Measurements from ENCODE around the gene LYRM4. TPM values are rescaled to one million over a fixed set of nuclear protein-coding genes. Genes with fewer than 3 reads are reported as not detected.

Gene LYRM4
- total and polyA plus RNA-seq, 8 donors, result 8.7 to 14.9 (median 12.6) TPM

DNA sequence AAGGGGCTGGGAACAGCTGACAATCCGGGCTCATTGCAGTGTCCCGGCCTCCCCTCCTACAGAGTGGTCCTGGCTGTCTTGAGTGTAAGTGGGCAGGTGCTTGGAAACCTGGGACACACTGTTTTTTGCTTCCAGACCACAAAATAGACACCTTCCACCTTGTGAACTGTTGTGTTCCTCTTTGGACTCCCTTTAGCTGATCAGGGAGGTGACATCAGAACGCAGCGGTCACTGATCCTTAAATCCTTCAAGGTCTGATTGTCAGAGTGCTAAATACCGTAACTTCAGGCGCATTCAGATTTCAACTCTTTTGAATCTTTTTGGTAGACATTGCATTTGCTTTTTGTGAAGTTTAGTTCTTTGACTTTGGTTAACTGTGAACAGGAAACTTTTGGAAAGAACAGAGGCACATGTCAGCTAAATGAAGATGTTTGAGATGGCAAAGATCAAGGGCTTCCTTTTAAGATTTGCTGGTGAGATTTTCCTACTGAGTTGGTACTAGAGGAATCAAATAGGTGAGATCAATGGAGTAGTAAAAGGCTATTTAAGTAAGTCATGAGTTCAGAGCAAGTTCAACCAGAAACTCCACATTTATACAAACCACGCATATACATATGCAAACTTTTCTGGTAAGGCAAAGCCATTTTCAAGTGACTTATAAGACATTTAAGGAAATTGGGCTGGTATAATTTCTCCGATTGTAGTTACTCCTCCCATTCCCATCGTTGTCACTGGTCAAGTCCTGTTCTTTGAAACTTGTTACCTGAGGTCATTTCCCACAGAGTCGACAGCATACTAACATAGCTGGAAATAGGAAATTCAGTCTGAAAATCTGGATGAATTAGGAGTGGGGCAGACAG, 169.3 kb downstream of the LYRM4 start:
- 79 to 90% methylated on average over 10 of the region's 10 CpGs for WGBS, 2 donors
- intact Hi-C loops (cut with DNase I), result no loop called here
- H3K4me3 ChIP-seq, result no peak overlapping the region

DNA sequence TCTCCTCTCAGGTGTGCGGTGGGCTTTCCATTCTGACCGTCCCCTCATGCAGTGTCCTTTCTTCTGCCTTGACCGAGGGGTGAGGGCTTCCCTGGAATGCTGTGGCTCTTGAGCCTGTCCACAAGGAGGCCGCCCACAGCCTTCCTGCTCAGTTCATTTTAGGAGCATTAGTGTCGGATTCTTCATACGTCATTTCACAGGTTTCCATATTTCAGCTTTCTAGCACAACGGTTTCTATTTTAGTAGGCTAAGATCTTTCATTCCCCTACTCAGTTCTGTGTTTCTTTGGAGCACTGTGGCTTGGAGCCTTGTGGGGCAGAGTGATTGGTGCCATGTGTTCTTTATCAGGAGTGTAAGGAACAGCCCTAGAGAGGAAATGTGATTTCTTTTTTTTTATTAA, 170.1 kb downstream of the LYRM4 start:
- DNase-seq, result no peak
- Histone ChIP-seq H3K36me3 (no peaks in the 10 kb centered on the region), H3K27ac (no peak overlapping the region), H3K27me3 (peaks cover 0 to 4% (median 0%) of the 10 kb centered on the region in 4 donors), H3K4me1 (peaks cover 0 to 3% (median 0%) of the 10 kb centered on the region in 3 donors), H3K4me3 (no peak overlapping the region), H3K9me3 (no peaks in the 10 kb centered on the region)
- WGBS, 2 donors, result 77 to 80% methylated on average over 7 of the region's 7 CpGs
- no peak for ATAC-seq
- TF ChIP-seq, protein P1, sequence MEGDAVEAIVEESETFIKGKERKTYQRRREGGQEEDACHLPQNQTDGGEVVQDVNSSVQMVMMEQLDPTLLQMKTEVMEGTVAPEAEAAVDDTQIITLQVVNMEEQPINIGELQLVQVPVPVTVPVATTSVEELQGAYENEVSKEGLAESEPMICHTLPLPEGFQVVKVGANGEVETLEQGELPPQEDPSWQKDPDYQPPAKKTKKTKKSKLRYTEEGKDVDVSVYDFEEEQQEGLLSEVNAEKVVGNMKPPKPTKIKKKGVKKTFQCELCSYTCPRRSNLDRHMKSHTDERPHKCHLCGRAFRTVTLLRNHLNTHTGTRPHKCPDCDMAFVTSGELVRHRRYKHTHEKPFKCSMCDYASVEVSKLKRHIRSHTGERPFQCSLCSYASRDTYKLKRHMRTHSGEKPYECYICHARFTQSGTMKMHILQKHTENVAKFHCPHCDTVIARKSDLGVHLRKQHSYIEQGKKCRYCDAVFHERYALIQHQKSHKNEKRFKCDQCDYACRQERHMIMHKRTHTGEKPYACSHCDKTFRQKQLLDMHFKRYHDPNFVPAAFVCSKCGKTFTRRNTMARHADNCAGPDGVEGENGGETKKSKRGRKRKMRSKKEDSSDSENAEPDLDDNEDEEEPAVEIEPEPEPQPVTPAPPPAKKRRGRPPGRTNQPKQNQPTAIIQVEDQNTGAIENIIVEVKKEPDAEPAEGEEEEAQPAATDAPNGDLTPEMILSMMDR (IDR thresholded peaks at IDR 0.05), result no peak
- no peak for FAIRE-seq
- intact Hi-C loops (cut with DNase I), result no loop called here

More for the DNA sequence above, 169.3 kb downstream of the LYRM4 start:
- FAIRE-seq (no peak), DNase-seq (no peak), ATAC-seq (no peak)
- no peaks in the 10 kb centered on the region for H3K36me3 ChIP-seq
- H3K9me3 ChIP-seq, result no peaks in the 10 kb centered on the region
- TF ChIP-seq, protein P1 (IDR thresholded peaks at IDR 0.05), result no peak
- no peak overlapping the region for H3K27ac ChIP-seq
- H3K27me3 ChIP-seq, result peaks cover 0 to under 1% (median 0%) of the 10 kb centered on the region in 4 donors
- no peaks in the 10 kb centered on the region for H3K4me1 ChIP-seq

DNA sequence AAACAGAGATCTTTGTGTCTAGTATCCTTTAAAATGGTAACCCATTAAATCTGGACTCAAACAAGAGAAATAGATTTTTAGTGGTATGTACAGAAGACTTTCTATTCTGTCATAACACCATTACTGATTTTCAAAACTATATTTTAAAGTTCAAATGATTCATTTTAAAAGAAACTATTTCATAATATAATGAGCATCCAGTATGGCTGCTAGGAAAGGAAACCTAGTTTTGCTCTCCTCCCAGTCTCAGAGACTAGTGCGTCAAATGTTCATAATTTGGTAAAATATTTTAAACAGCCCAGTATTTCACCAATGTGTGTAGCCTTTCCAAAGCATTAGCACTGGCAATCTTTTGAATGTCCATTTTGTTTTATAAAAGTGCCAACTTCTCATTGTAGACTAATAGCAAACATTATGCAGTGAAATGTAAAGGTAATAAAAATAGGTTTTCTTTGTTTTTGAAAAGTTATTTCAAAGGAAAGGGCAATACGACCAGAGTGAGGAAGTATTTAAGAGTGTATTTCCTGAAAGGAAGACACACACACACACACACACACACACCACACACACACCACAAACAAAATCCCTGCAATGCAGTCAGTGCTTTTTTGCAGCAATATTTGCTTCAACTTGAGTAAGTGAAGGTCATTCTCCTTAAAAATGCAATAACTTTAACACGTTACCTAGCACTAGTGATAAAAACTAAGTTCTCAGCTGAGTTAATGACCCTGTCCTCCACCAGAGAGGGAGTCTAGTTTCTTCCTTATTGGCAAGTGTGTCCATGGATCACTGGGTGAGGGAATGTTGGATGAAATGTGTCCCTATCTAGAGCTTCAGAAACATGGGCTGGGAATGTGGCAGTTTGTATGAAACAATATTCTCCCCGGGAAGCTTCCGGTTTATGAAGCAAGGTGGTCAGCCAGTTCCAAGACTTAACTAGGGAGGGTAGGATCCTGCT, 171.0 kb downstream of the LYRM4 start:
- H3K36me3 ChIP-seq, result no peaks in the 10 kb centered on the region
- DNase-seq (no peak), ATAC-seq (no peak), FAIRE-seq (no peak)
- H3K27ac ChIP-seq, result no peak overlapping the region
- H3K27me3 ChIP-seq, result peaks cover 0 to 4% (median 0%) of the 10 kb centered on the region in 4 donors
- no peaks in the 10 kb centered on the region for H3K9me3 ChIP-seq
- WGBS, 2 donors, result 70 to 71% methylated on average over 5 of the region's 5 CpGs
- peaks cover 0 to 3% (median 0%) of the 10 kb centered on the region in 3 donors for H3K4me1 ChIP-seq
- intact Hi-C loops (cut with DNase I), result no loop called here
- no peak overlapping the region for H3K4me3 ChIP-seq
- TF ChIP-seq, protein P1 (IDR thresholded peaks at IDR 0.05), result no peak

DNA sequence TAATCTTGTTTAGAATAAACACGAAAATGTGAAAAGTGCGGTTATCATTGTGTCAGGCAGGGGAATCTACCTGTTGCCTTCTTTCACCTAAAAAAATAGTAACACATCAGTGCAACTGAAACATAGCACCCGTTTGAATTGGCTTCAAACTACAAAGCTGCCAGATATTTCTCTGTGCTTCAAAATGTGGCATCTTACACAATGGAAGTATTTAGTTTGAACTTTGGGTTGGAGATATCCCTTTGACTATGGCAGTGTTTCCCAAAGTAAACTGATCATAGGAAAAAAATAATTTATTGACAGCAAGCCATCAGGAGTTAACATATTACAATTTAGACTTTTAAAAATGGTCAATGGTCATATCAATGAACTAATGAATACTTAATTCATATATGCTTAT, 172.0 kb downstream of the LYRM4 start:
- no peak for ATAC-seq
- intact Hi-C loops (cut with DNase I), result no loop called here
- 42 to 64% methylated on average over 3 of the region's 3 CpGs for WGBS, 2 donors
- H3K36me3 ChIP-seq, result no peaks in the 10 kb centered on the region
- H3K4me3 ChIP-seq, result no peak overlapping the region
- TF ChIP-seq, protein P1 (IDR thresholded peaks at IDR 0.05), result no peak
- no peak overlapping the region for H3K27ac ChIP-seq
- FAIRE-seq, result no peak
- no peaks in the 10 kb centered on the region for H3K9me3 ChIP-seq
- peaks cover 0 to 4% (median 0%) of the 10 kb centered on the region in 4 donors for H3K27me3 ChIP-seq
- peaks cover 0 to 3% (median 0%) of the 10 kb centered on the region in 3 donors for H3K4me1 ChIP-seq
- DNase-seq, result no peak
